ENCODE measurements around the gene TRIM32.

The TRIM32 gene

DNA sequence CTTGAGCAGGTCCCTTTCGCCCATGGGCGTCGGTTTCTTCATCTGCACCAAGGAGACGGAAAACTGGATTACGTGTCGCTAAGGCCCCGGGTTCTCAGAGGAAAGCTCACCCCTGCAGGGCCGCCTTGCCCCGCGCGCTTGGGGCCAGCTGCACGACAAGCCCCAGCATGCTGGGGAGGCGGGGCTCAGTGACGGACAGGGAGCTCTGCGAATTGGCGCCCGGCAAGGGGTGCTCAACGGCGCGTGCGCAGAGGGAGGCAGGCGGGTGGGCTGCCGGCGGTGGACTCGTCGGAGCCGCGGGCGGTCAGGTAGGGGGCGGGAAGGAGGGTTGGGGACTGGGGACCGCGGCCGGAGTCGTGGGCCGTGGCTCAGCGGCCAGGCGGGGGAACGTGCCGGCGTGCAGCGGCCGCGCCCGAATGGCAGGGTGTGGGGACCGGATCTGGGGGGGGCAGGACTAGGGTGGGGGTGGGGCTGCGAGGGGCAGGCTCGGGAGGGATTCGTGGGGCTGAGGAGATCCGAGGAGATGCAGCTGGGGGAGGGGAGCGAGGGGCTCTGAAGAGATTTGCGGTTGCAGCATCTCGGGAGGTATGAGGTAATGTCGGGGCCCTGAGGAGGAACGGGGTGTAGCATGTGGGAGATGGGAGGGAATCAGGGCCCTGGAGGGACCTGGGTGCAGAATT lies at the start of gene TRIM32:
TSS of gene TRIM32 (plus strand) at position 232 of the 680 bp plus-strand sequence. CDS start 10,438 bp downstream, outside the sequence.
- peak; percentile 67 to 68 for DNase-seq (ENCODE audit: low read depth in 2 of 2)

DNA sequence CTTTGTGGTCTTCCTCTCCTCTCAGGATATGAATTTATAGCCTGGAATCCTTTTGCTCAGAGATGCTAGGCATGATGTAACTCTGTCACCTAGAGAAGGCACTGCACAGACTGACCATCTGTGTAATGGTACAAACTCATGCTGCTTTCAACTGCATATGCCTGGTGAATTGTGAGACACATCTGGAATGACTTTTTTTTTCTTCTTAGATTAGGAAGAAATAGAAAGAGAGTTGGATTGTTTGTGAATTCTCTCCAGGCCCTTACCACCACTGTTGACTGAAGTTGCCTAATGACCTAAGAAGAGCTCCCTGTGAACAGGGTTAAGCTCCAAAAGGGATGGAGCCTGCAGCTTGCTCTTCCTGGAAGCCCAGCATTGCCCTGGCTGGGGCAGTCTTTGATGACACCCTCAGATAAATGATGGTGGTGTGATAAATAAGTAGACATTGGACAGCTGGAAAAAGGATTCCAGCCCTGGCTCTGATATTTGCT lies 47.8 kb upstream of the TRIM32 start:
- peak; percentile 61 to 62 for DNase-seq (ENCODE audit: low read depth in 2 of 2)

GRCh38 chr9:116641292-116642059 lies 45.6 kb upstream of the TRIM32 start:
- DNase-seq (ENCODE audit: low read depth in 2 of 2) = no peak

GRCh38 chr9:116643691-116644090 lies 43.4 kb upstream of the TRIM32 start:
- peak; percentile 76 to 80 for DNase-seq (ENCODE audit: low read depth in 2 of 2)

- peak; percentile 91 for DNase-seq (ENCODE audit: low read depth in 2 of 2)
Measured at GRCh38 chr9:116644091-116644688, 42.9 kb upstream of the TRIM32 start.

DNA sequence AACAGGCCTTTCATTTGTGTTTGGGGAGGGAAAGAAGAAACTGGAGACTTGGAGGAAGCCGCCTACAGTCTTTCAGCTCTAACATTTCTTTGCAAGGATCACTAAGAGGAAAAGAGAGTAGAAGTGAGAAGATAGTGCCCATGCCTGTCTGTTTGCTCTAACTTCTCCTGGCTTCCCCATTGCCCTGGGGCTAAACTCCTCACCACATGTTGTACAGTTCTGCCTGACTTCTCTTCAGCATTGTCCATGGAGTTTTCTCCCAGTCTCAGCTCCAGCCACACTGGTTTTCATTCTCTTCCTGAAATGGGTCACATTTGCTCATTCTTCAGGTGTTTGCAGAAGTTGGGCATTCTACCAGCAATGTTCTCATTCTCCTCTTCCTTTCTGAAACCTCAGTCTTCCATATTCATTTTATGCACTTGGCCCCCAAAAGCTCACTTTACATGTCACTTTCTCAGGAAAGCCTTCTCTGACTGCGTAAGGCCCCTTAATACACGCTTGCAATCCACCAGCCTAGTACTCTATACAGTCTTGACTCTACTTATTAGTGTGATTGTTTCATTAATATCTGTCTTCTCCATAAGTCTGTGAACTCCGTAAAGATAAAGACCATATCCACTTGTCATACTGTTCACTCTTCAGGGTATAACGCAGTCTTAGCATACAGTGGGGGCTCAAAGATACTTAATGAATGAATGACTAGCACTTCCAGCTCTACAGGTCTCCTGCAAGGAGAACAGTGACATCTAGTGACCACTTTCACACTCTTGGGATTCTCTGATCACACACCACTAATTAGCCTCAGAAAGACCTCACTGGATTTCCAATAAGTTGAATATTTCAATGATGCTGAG lies 40.2 kb upstream of the TRIM32 start:
- peak; percentile 34 to 50 for DNase-seq (ENCODE audit: low read depth in 2 of 2)

- no peak for DNase-seq (ENCODE audit: low read depth in 2 of 2)
Measured at GRCh38 chr9:116647515-116647809, 39.6 kb upstream of the TRIM32 start.

DNA sequence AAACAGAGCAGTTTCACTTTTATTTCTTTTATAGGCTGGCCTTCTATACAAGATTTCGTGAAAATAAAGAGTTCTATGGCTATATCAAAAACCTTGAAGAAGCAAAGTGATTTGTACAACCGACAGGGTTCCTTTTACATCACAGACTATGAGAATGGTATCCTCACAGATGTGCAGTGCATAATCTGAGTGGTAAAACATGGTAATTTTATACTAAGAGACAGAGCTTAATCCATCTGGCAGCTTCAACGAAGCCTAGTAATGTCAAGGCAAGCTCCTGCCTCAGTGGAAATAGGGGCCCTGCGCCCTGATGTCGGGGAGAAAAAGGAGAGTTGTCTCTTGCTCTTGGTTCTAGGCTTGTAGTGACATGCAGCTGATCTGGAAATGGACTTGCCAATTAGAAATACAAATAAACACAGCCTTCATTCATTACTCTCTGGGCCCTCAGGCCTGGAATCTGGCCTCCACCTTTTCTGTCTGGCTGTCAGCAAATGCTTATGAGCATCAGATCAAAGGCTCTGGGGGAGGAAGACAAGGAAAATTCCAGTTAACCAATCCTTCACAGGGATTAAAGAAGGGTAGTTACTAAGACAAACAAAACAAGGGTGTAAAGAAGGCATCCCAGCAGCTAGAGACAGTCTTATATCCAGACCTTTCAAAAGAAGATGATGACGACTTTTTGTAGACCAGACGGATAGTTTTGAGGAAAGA lies 33.6 kb upstream of the TRIM32 start:
- no peak for DNase-seq (ENCODE audit: low read depth in 2 of 2)

DNA sequence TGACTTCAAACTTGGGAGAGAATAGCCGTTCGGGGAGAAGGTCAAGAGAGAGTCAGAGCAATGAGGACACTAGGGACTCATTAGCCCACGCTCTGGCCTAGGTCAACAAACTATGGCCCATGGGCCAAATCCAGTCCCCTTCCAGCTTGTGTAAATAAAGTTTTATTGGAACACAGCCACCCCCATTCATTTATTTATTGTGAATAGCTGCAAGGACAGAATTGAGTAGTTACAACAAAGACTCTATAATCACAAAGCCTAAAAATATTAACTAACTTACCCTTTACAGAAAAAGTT lies 33.1 kb upstream of the TRIM32 start:
- no peak for DNase-seq (ENCODE audit: low read depth in 2 of 2)

- no peak for DNase-seq (ENCODE audit: low read depth in 2 of 2)
Measured at GRCh38 chr9:116656501-116656971, 30.6 kb upstream of the TRIM32 start.

DNA sequence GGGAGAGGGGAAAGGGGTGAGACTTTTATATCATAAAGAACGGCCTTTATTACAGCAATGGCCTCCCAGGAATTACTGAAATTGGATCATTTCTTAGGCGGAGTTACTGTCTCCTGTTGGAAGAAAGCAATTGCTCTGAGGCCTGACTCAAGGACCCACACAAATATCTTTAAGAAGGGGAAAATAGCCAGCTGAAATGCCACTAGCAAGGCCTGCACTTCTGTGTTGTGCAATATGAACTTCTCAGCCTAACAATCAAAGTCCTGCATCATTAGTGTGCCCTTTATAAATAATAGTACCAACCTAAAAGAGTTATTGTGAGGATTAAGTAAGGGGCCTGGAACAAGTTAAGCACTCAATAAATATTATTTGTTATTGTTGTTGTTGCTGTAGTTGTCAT lies 30.1 kb upstream of the TRIM32 start:
- DNase-seq (ENCODE audit: low read depth in 2 of 2) = no peak

DNA sequence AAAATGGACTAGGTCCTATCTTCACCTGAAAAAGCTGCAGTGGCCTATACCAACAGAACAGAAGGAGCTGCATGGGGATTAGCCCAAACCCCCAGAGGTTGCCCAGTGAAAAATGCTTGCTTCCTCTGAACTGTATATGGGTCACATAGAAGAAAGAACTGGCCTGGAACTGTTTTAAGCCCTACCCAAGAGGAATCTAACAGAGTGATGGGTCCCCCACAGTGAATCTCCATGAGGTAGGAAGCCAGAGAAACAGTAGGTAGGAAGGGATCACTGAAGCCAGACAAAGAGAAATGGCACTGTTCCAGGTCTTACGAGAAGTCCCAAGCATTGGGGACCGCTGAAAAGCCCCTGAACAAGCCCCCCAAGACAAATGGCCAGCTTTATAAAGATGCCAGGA lies 28.8 kb upstream of the TRIM32 start:
- no peak for DNase-seq (ENCODE audit: low read depth in 2 of 2)

- peak; percentile 54 to 57 for DNase-seq (ENCODE audit: low read depth in 2 of 2)
Measured at GRCh38 chr9:116661037-116661954, 25.8 kb upstream of the TRIM32 start.

DNA sequence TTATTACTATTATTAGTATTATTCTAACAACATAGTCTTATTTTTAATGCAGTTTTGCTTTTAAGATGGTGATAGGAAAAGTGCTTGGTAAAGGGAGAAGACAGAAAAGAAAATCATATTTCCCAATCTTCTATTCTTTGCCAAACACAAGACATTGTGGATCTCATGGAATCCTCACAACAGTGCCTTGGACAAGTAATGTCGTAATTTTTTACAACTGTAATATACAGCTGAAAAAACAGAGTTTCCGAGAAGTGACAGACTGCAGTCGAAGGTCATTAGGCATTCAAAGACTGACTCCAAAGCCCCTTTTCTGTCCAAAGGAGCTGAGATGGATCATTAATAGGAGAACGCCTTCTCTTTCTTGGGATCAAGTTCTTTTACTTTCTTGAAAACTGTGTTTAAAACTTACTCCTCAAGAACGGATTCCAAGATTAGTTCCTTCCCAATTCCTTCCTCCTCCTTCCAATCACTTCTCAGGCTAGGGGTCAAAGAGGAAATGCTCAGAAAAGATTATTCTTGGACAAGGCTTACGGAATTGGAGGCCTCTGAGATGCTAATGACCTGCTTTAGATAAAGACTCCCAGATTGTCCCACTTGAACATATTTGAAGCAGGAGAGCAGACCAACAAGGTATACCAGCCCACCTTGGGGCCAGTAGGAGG lies 24.3 kb upstream of the TRIM32 start:
- no peak for DNase-seq (ENCODE audit: low read depth in 2 of 2)

- DNase-seq (ENCODE audit: low read depth in 2 of 2) = no peak
Measured at GRCh38 chr9:116663581-116663980, 23.5 kb upstream of the TRIM32 start.

GRCh38 chr9:116668970-116669695 lies 18.0 kb upstream of the TRIM32 start:
- DNase-seq (ENCODE audit: low read depth in 2 of 2) = no peak

GRCh38 chr9:116671605-116672004 lies 15.5 kb upstream of the TRIM32 start:
- DNase-seq (ENCODE audit: low read depth in 2 of 2) = no peak

GRCh38 chr9:116673375-116673774 lies 13.7 kb upstream of the TRIM32 start:
- no peak for DNase-seq (ENCODE audit: low read depth in 2 of 2)

All from fibroblast of skin of left biceps (primary cell).